Measurements from ENCODE around the gene NT5DC4.

Gene NT5DC4

DNA sequence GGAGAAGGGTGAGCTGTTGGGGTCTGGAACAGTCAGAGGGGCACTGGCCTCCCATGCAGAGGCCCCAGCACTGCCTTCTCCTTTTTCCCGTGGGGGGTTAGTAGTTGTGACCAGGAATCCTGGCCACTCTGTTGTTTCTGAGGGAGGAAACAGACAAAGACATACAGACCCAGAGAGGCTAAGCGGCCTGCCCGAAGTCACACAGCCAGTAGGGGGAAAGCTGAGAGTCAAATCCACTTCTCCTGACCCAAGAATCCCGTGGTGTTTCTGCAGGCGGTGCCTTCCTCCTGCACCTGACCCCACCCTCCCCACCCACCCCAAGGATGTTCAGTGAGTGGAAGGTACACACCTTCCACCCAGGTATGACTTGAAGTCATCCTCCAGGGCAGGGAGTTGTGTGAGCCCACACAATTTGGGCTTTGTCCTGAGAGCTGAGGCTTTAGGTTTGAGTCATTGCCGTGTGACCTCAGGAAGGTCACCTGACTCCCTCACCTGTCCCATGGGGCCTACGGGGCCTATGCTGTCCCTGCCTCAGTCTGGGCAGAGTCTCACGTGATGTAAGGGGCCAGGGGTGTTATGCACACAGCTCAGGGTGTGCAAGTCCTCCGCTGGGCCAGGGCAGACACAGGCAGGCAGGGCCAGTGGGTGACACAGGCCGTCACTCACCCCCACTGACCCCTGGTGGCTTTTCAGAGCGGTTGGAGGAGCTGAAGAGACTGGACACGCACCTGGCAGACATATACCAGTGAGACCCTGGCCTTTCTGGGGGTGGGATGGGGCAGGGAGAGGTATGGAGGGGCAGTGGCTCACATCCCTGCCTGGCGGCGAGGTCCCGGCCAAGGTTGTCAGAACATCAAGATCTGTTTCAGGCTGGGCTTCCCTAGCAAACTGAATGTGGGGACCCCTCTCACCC lies 5.0 kb downstream of the NT5DC4 start:
- Histone ChIP-seq H3K4me3 (ENCODE audit: low read length) (no peak overlapping the region), H4K20me1 (ENCODE audit: control insufficient read depth, insufficient read depth, low read depth, low read length) (no peaks in the 10 kb centered on the region), H3K9me3 (ENCODE audit: control insufficient read depth, insufficient read depth, low read length) (no peaks in the 10 kb centered on the region), H3K27me3 (ENCODE audit: control insufficient read depth, low read length) (peaks cover 6% of the 10 kb centered on the region; the same call in 1 of the 2 replicates), H3K4me1 (ENCODE audit: control insufficient read depth, low read length) (peaks cover 5% of the 10 kb centered on the region), H3K27ac (ENCODE audit: low read depth, low read length) (no peak overlapping the region), H3K79me2 (ENCODE audit: control insufficient read depth, low read length) (no peaks in the 10 kb centered on the region), H3K4me2 (ENCODE audit: low read length) (no peak overlapping the region), H3K9me2 (replicated peaks; ENCODE audit: control insufficient read depth, low read length) (no peaks in the 10 kb centered on the region), H3K36me3 (ENCODE audit: control insufficient read depth, low read length) (no peaks in the 10 kb centered on the region), H3F3A (ENCODE audit: control insufficient read depth, insufficient read depth) (no peaks in the 10 kb centered on the region)
- no peak for TF ChIP-seq EZH2phosphoT487 (IDR thresholded peaks at IDR 0.05; ENCODE audit: borderline replicate concordance, low read length)
- TF ChIP-seq, protein P1, sequence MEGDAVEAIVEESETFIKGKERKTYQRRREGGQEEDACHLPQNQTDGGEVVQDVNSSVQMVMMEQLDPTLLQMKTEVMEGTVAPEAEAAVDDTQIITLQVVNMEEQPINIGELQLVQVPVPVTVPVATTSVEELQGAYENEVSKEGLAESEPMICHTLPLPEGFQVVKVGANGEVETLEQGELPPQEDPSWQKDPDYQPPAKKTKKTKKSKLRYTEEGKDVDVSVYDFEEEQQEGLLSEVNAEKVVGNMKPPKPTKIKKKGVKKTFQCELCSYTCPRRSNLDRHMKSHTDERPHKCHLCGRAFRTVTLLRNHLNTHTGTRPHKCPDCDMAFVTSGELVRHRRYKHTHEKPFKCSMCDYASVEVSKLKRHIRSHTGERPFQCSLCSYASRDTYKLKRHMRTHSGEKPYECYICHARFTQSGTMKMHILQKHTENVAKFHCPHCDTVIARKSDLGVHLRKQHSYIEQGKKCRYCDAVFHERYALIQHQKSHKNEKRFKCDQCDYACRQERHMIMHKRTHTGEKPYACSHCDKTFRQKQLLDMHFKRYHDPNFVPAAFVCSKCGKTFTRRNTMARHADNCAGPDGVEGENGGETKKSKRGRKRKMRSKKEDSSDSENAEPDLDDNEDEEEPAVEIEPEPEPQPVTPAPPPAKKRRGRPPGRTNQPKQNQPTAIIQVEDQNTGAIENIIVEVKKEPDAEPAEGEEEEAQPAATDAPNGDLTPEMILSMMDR (IDR thresholded peaks at IDR 0.05; ENCODE audit: low read depth, low read length, poor library complexity, severe bottlenecking) = no peak

DNA sequence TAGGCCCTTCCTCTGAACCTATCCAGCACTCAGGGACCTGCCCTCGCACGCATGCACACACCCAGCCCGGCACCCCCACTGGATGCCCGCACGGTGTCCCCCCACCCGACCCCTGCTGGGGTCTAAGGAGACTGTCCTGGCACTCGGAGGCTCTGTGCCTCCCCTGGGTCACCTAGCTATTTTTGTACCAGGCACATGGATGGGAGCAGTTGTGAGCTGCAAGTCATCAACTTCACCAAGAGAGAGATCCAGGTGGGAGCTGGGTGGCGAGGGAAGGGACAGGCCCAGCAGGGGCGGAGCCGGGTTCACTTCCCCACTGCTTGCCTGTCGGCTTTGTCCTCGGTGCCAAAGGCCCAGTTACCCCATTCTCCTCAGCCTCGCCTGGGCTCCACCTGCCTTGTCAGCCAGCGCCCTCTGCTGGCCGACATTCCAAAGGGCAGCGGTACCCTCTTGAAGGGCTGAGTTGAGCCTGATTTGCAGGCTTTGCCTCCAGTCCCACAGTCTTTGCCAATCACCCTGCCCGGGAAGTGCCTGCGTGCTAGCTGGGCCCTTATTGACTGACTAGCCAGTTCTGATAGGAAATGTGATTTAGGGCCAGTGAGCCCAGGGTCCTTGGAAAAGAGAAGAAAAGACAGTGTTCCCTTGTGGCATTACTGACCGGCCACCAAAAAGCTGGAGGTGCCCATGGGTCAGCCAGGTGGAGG lies 5.8 kb downstream of the NT5DC4 start:
- peaks cover 5% of the 10 kb centered on the region for H3K4me1 ChIP-seq (ENCODE audit: control insufficient read depth, low read length)
- no peaks in the 10 kb centered on the region for H3K36me3 ChIP-seq (ENCODE audit: control insufficient read depth, low read length)
- H3K27ac ChIP-seq (ENCODE audit: low read depth, low read length) = no peak overlapping the region
- H3K27me3 ChIP-seq (ENCODE audit: control insufficient read depth, low read length) = peaks cover 6% of the 10 kb centered on the region; the same call in 1 of the 2 replicates
- no peaks in the 10 kb centered on the region for H3K9me3 ChIP-seq (ENCODE audit: control insufficient read depth, insufficient read depth, low read length)
- no peaks in the 10 kb centered on the region for H4K20me1 ChIP-seq (ENCODE audit: control insufficient read depth, insufficient read depth, low read depth, low read length)
- H3K79me2 ChIP-seq (ENCODE audit: control insufficient read depth, low read length) = no peaks in the 10 kb centered on the region
- H3K4me3 ChIP-seq (ENCODE audit: low read length) = no peak overlapping the region
- H3K4me2 ChIP-seq (ENCODE audit: low read length) = peak overlapping the region; percentile 34
- H3F3A ChIP-seq (ENCODE audit: control insufficient read depth, insufficient read depth) = no peaks in the 10 kb centered on the region
- TF ChIP-seq, protein P1 (IDR thresholded peaks at IDR 0.05; ENCODE audit: low read depth, low read length, poor library complexity, severe bottlenecking) = peak; percentile 94
- no peak for TF ChIP-seq EZH2phosphoT487 (IDR thresholded peaks at IDR 0.05; ENCODE audit: borderline replicate concordance, low read length)
- no peaks in the 10 kb centered on the region for H3K9me2 ChIP-seq (replicated peaks; ENCODE audit: control insufficient read depth, low read length)

DNA sequence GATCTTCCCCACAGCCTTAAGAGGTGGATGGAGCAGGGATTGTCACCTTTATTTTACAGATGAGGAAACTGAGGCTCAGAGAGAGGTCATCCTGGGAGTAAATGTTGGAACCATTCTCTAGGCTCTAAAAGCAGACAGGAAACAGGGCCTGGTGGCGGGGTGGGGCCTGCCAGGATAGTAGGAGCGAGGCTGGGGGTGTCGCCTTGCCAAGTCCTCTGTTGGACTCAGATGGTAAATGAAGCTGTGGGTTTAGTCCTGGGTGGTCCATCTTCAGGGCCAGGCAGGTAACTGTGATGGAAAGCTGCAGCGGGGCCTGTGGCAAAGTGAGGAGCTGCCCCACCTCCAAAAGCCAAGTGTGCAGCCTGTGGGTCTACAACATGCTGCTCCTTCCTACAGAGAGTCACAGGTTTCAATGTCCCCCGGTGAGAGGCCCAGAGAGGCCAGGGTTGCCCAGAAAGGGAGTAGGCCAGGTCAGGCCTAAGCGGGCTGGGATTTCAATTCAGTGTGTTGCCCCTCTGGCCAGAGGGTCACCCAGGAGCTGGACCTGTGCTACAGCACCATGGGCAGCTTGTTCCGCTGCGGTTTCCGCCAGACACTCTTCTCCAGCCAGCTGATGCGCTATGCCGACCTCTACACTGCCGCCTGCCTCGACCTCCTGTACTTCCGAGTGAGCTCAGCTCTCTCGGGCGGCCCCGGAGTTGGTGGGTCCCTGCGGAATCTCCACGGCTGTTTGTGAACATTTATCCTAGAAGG lies 6.6 kb downstream of the NT5DC4 start:
- no peaks in the 10 kb centered on the region for H3K9me2 ChIP-seq (replicated peaks; ENCODE audit: control insufficient read depth, low read length)
- H3K36me3 ChIP-seq (ENCODE audit: control insufficient read depth, low read length) = no peaks in the 10 kb centered on the region
- H3K27ac ChIP-seq (ENCODE audit: low read depth, low read length) = no peak overlapping the region
- H3K27me3 ChIP-seq (ENCODE audit: control insufficient read depth, low read length) = peaks cover 6% of the 10 kb centered on the region; the same call in 1 of the 2 replicates
- peaks cover 5% of the 10 kb centered on the region for H3K4me1 ChIP-seq (ENCODE audit: control insufficient read depth, low read length)
- H3K9me3 ChIP-seq (ENCODE audit: control insufficient read depth, insufficient read depth, low read length) = no peaks in the 10 kb centered on the region
- H4K20me1 ChIP-seq (ENCODE audit: control insufficient read depth, insufficient read depth, low read depth, low read length) = no peaks in the 10 kb centered on the region
- H3K79me2 ChIP-seq (ENCODE audit: control insufficient read depth, low read length) = no peaks in the 10 kb centered on the region
- no peaks in the 10 kb centered on the region for H3F3A ChIP-seq (ENCODE audit: control insufficient read depth, insufficient read depth)
- H3K4me2 ChIP-seq (ENCODE audit: low read length) = no peak overlapping the region
- TF ChIP-seq EZH2phosphoT487 (IDR thresholded peaks at IDR 0.05; ENCODE audit: borderline replicate concordance, low read length) = no peak
- TF ChIP-seq, protein P1 (IDR thresholded peaks at IDR 0.05; ENCODE audit: low read depth, low read length, poor library complexity, severe bottlenecking) = no peak
- no peak overlapping the region for H3K4me3 ChIP-seq (ENCODE audit: low read length)

All from DOHH2 (cell line).